CD4-positive, alpha-beta memory T cell (primary cell): ENCODE data around the gene GRAMD1B. TPM values are rescaled to one million over a fixed set of nuclear protein-coding genes. Genes with fewer than 3 reads are reported as not detected.

ENCODE experiments used
- CTCF ChIA-PET: fragments of 350-600 bp; sonication (Branson Sonifier 250); formaldehyde crosslinking; loops from one replicate; lab custom pipeline; 2021; ENCODE audit warnings: inconsistent platforms; ENCODE audit not compliant: partially characterized antibody; lab: Charles Lee
- POLR2A ChIA-PET: fragments of 350-600 bp; sonication (Branson Sonifier 250); formaldehyde crosslinking; loops from one replicate; lab custom pipeline; 2021; ENCODE audit not compliant: partially characterized antibody; lab: Charles Lee
- DNase-seq, 5 donors: peaks; one replicate each; pipeline versions ENCODE4 v3.0.0 to v3.0.0-alpha.2; 2020 to 2022; ENCODE audit warnings: mixed read lengths in 1 of 5
- H3K27ac ChIP-seq: one replicate; pipeline ENCODE4 v1.7.0; 2013; ENCODE audit warnings: low read depth, low read length
- H3K27me3 ChIP-seq: 2 replicates; pipeline ENCODE4 v1.7.0; 2013; ENCODE audit warnings: mild to moderate bottlenecking, low read length, moderate library complexity; ENCODE audit not compliant: insufficient read depth
- H3K36me3 ChIP-seq: 2 replicates; pipeline ENCODE4 v1.7.0; 2013; ENCODE audit warnings: mild to moderate bottlenecking, low read length, moderate library complexity; ENCODE audit not compliant: insufficient read depth
- H3K4me1 ChIP-seq: 2 replicates; pipeline ENCODE4 v1.7.0; 2013; ENCODE audit warnings: mild to moderate bottlenecking, low read length, moderate library complexity; ENCODE audit not compliant: insufficient read depth
- H3K4me3 ChIP-seq, 2 donors: one replicate each; pipeline ENCODE4 v1.7.0; 2013; ENCODE audit warnings: low read length in 2 of 2, mild to moderate bottlenecking in 1 of 2
- H3K9me3 ChIP-seq, 2 donors: one replicate each; pipeline ENCODE4 v1.7.0; 2013; ENCODE audit warnings: low read length in 2 of 2, control low read depth in 1 of 2; ENCODE audit not compliant: control insufficient read depth in 1 of 2
- H3K27ac Mint-ChIP-seq, 7 donors: one replicate each; pipeline ENCODE4 v1.8.0; 2020 to 2021; ENCODE audit warnings: mixed read lengths in 7 of 7, mild to moderate bottlenecking in 6 of 7, inconsistent platforms in 3 of 7, moderate library complexity in 3 of 7
- H3K27me3 Mint-ChIP-seq, 2 donors: one replicate each; pipeline ENCODE4 v1.8.0; 2020 to 2021; ENCODE audit warnings: mixed read lengths in 2 of 2
- H3K36me3 Mint-ChIP-seq, 2 donors: one replicate each; pipeline ENCODE4 v1.8.0; 2020 to 2021; ENCODE audit warnings: mixed read lengths in 2 of 2, inconsistent platforms in 1 of 2, mild to moderate bottlenecking in 1 of 2
- H3K4me1 Mint-ChIP-seq, 4 donors: one replicate each; pipeline ENCODE4 v1.8.0; 2020 to 2021; ENCODE audit warnings: mixed read lengths in 4 of 4, mild to moderate bottlenecking in 1 of 4
- H3K4me3 Mint-ChIP-seq, 8 donors: one replicate each; pipeline ENCODE4 v1.8.0; 2020 to 2021; ENCODE audit warnings: mixed read lengths in 8 of 8, mild to moderate bottlenecking in 7 of 8, moderate library complexity in 6 of 8, inconsistent platforms in 3 of 8
- H3K9me3 Mint-ChIP-seq, 8 donors: one replicate each; pipeline ENCODE4 v1.8.0; 2020 to 2021; ENCODE audit warnings: mixed read lengths in 8 of 8, mild to moderate bottlenecking in 5 of 8, inconsistent platforms in 3 of 8, moderate library complexity in 1 of 8
- intact Hi-C: fragments of 100-400 bp; cut with micrococcal nuclease; formaldehyde crosslinking; loops from one replicate; pipeline ENCODE4 v1.15.1; 2023
- polyA plus RNA-seq, 2 donors: library from polyadenylated mRNA; unstranded; fragments of 300-500 nt; fragmentation: Illumina TruSeq; gene quantifications; one replicate each; pipeline ENCODE4 v1.2.3, GENCODE V29; 2021
- total RNA-seq, 2 experiments: library from RNA; stranded (reverse); gene quantifications; one replicate each; pipeline ENCODE4 v1.2.3, GENCODE V29; 2021

Gene GRAMD1B
- total and polyA plus RNA-seq, 4 experiments from 2014 or later, result 4.2 to 26.0 (median 12.4) TPM

- POLR2A ChIA-PET, result no interaction called here
- CTCF ChIA-PET, result no interaction called here
- H3K27me3 ChIP-seq, result no peaks in the 10 kb centered on the region
Measured at GRCh38 chr11:123587559-123587958, 157.5 kb downstream of the GRAMD1B start.

GRCh38 chr11:123588117-123588863, 158.2 kb downstream of the GRAMD1B start:
- Mint-ChIP-seq H3K4me3 (no peak overlapping the region), H3K9me3 (no peaks in the 10 kb centered on the region), H3K36me3 (peaks cover 0 to 6% of the 10 kb centered on the region in 2 donors), H3K4me1 (no peaks in the 10 kb centered on the region), H3K27me3 (no peaks in the 10 kb centered on the region), H3K27ac (no peak overlapping the region)
- Histone ChIP-seq H3K27ac (no peak overlapping the region), H3K4me1 (no peaks in the 10 kb centered on the region), H3K36me3 (no peaks in the 10 kb centered on the region), H3K4me3 (no peak overlapping the region), H3K9me3 (no peaks in the 10 kb centered on the region), H3K27me3 (no peaks in the 10 kb centered on the region)
- intact Hi-C loops, result no loop called here
- DNase-seq, result no peak
- CTCF ChIA-PET, result no interaction called here
- POLR2A ChIA-PET, result no interaction called here

More at GRCh38 chr11:123587559-123587958, 157.5 kb downstream of the GRAMD1B start:
- Mint-ChIP-seq H3K4me3 (no peak overlapping the region), H3K9me3 (peaks cover 0 to 3% (median 0%) of the 10 kb centered on the region in 8 donors), H3K27ac (no peak overlapping the region), H3K36me3 (peaks cover 0 to 6% of the 10 kb centered on the region in 2 donors), H3K4me1 (peaks cover 0 to 2% (median 0%) of the 10 kb centered on the region in 4 donors), H3K27me3 (no peaks in the 10 kb centered on the region)
- Histone ChIP-seq H3K27ac (no peak overlapping the region), H3K36me3 (no peaks in the 10 kb centered on the region), H3K4me1 (no peaks in the 10 kb centered on the region), H3K9me3 (no peaks in the 10 kb centered on the region), H3K4me3 (no peak overlapping the region)
- DNase-seq, result no peak
- intact Hi-C loops, result no loop called here

GRCh38 chr11:123588864-123589262, 158.8 kb downstream of the GRAMD1B start:
- no peaks in the 10 kb centered on the region for H3K27me3 Mint-ChIP-seq
- intact Hi-C loops, result no loop called here
- H3K9me3 Mint-ChIP-seq, result no peaks in the 10 kb centered on the region
- no peaks in the 10 kb centered on the region for H3K4me1 Mint-ChIP-seq
- no peaks in the 10 kb centered on the region for H3K36me3 ChIP-seq
- no peaks in the 10 kb centered on the region for H3K9me3 ChIP-seq
- H3K27ac Mint-ChIP-seq, result no peak overlapping the region
- H3K27ac ChIP-seq, result no peak overlapping the region
- H3K27me3 ChIP-seq, result no peaks in the 10 kb centered on the region
- H3K4me3 Mint-ChIP-seq, result no peak overlapping the region
- POLR2A ChIA-PET, result no interaction called here
- peaks cover 4 to 6% of the 10 kb centered on the region in 2 donors for H3K36me3 Mint-ChIP-seq
- H3K4me1 ChIP-seq, result no peaks in the 10 kb centered on the region
- no peak overlapping the region for H3K4me3 ChIP-seq
- no peak for DNase-seq
- CTCF ChIA-PET, result no interaction called here

GRCh38 chr11:123590296-123590912, 160.3 kb downstream of the GRAMD1B start:
- Histone ChIP-seq H3K27ac (no peak overlapping the region), H3K4me1 (no peaks in the 10 kb centered on the region), H3K36me3 (no peaks in the 10 kb centered on the region), H3K27me3 (no peaks in the 10 kb centered on the region), H3K4me3 (no peak overlapping the region), H3K9me3 (no peaks in the 10 kb centered on the region)
- H3K36me3 Mint-ChIP-seq, result peaks cover 10 to 13% of the 10 kb centered on the region in 2 donors
- ChIA-PET POLR2A (no interaction called here), CTCF (interaction anchor here (0.8 to 1.2 kb wide), 2 partner anchors 10 to 14 kb away, joined by 3 to 4 read pairs; no protein-coding TSS in a partner anchor)
- no peak overlapping the region for H3K27ac Mint-ChIP-seq
- intact Hi-C loops, result no loop called here
- DNase-seq, result no peak
- no peaks in the 10 kb centered on the region for H3K27me3 Mint-ChIP-seq
- no peak overlapping the region for H3K4me3 Mint-ChIP-seq
- no peaks in the 10 kb centered on the region for H3K4me1 Mint-ChIP-seq
- H3K9me3 Mint-ChIP-seq, result no peaks in the 10 kb centered on the region

- H3K36me3 ChIP-seq, result no peaks in the 10 kb centered on the region
- H3K4me3 Mint-ChIP-seq, result no peak overlapping the region
- intact Hi-C loops, result no loop called here
Measured at GRCh38 chr11:123593570-123593969, 163.5 kb downstream of the GRAMD1B start.

GRCh38 chr11:123594188-123594901, 164.3 kb downstream of the GRAMD1B start:
- Histone ChIP-seq H3K9me3 (no peaks in the 10 kb centered on the region), H3K4me3 (no peak overlapping the region), H3K36me3 (no peaks in the 10 kb centered on the region), H3K27me3 (no peaks in the 10 kb centered on the region), H3K27ac (no peak overlapping the region), H3K4me1 (no peaks in the 10 kb centered on the region)
- ChIA-PET POLR2A (no interaction called here), CTCF (interaction anchor here (1.0 kb wide), 2 partner anchors 14 to 18 kb away, joined by 3 read pairs; no protein-coding TSS in a partner anchor)
- no peak for DNase-seq
- Mint-ChIP-seq H3K36me3 (peaks cover 29 to 35% of the 10 kb centered on the region in 2 donors), H3K27me3 (no peaks in the 10 kb centered on the region), H3K4me3 (no peak overlapping the region), H3K27ac (no peak overlapping the region), H3K4me1 (no peaks in the 10 kb centered on the region), H3K9me3 (no peaks in the 10 kb centered on the region)
- intact Hi-C loops, result no loop called here

More at GRCh38 chr11:123593570-123593969, 163.5 kb downstream of the GRAMD1B start:
- no peak overlapping the region for H3K27ac ChIP-seq
- Mint-ChIP-seq H3K27me3 (no peaks in the 10 kb centered on the region), H3K4me1 (no peaks in the 10 kb centered on the region), H3K9me3 (no peaks in the 10 kb centered on the region), H3K27ac (no peak overlapping the region), H3K36me3 (peaks cover 22 to 30% of the 10 kb centered on the region in 2 donors)
- no peaks in the 10 kb centered on the region for H3K4me1 ChIP-seq
- H3K9me3 ChIP-seq, result no peaks in the 10 kb centered on the region
- ChIA-PET POLR2A (no interaction called here), CTCF (interaction anchor here (1.0 kb wide), 1 partner anchor 13 kb away, joined by 3 read pairs; no protein-coding TSS in a partner anchor)
- no peaks in the 10 kb centered on the region for H3K27me3 ChIP-seq
- no peak for DNase-seq
- H3K4me3 ChIP-seq, result no peak overlapping the region

- H3K4me1 Mint-ChIP-seq, result no peaks in the 10 kb centered on the region
- H3K9me3 Mint-ChIP-seq, result no peaks in the 10 kb centered on the region
- DNase-seq, result no peak
- H3K27ac ChIP-seq, result no peak overlapping the region
- intact Hi-C loops, result no loop called here
- no peaks in the 10 kb centered on the region for H3K9me3 ChIP-seq
- H3K27ac Mint-ChIP-seq, result no peak overlapping the region
- ChIA-PET POLR2A (no interaction called here), CTCF (interaction anchor here (1.0 kb wide), 1 partner anchor 18 kb away, joined by 3 read pairs; no protein-coding TSS in a partner anchor)
- H3K4me3 Mint-ChIP-seq, result no peak overlapping the region
- H3K4me3 ChIP-seq, result no peak overlapping the region
- no peaks in the 10 kb centered on the region for H3K4me1 ChIP-seq
- no peaks in the 10 kb centered on the region for H3K27me3 Mint-ChIP-seq
- H3K36me3 Mint-ChIP-seq, result peaks cover 32 to 39% of the 10 kb centered on the region in 2 donors
- H3K36me3 ChIP-seq, result no peaks in the 10 kb centered on the region
- H3K27me3 ChIP-seq, result no peaks in the 10 kb centered on the region
Measured at GRCh38 chr11:123594921-123595320, 164.9 kb downstream of the GRAMD1B start.
